Limb (tissue), 2 donors: ENCODE results near the gene ANKMY1.
"Not testable (repeated sequence)": the region's sequence is repeated elsewhere in the genome, so short reads cannot be mapped to it uniquely, and the experiment has no call there.

Experiments
- DNase-seq, 2 donors: peaks; one replicate each; pipeline ENCODE4 v3.0.0-alpha.2; 2016; ENCODE audit errors: extremely low spot score in 2 of 2

ANKMY1 gene

GRCh38 chr2:240555541-240556250, 2.1 kb downstream of the ANKMY1 start:
- no peak for DNase-seq

GRCh38 chr2:240554767-240555493, 2.9 kb downstream of the ANKMY1 start:
- no peak for DNase-seq

- no peak for DNase-seq
Observed at GRCh38 chr2:240553956-240554480, 3.8 kb downstream of the ANKMY1 start.

GRCh38 chr2:240551811-240552210, 6.0 kb downstream of the ANKMY1 start:
- no peak for DNase-seq

- DNase-seq, result no peak
Observed at GRCh38 chr2:240551288-240551687, 6.5 kb downstream of the ANKMY1 start.

GRCh38 chr2:240539906-240540305, 17.9 kb downstream of the ANKMY1 start:
- no peak for DNase-seq

GRCh38 chr2:240539101-240539500, 18.7 kb downstream of the ANKMY1 start:
- DNase-seq, result not testable (repeated sequence)

- no peak for DNase-seq
Observed at GRCh38 chr2:240538031-240538780, 19.6 kb downstream of the ANKMY1 start.

- no peak for DNase-seq
Observed at GRCh38 chr2:240532031-240532775, 25.6 kb downstream of the ANKMY1 start.

- no peak for DNase-seq
Observed at GRCh38 chr2:240531038-240531437, 26.8 kb downstream of the ANKMY1 start.

GRCh38 chr2:240530181-240530580, 27.6 kb downstream of the ANKMY1 start:
- no peak for DNase-seq

GRCh38 chr2:240529344-240529999, 28.3 kb downstream of the ANKMY1 start:
- no peak for DNase-seq

GRCh38 chr2:240528406-240529040, 29.3 kb downstream of the ANKMY1 start:
- DNase-seq, result no peak

GRCh38 chr2:240527153-240527750, 30.5 kb downstream of the ANKMY1 start:
- no peak for DNase-seq

- no peak for DNase-seq
Observed at GRCh38 chr2:240526521-240526920, 31.3 kb downstream of the ANKMY1 start.

- DNase-seq, result no peak
Observed at GRCh38 chr2:240525802-240526201, 32.0 kb downstream of the ANKMY1 start.

GRCh38 chr2:240524963-240525718, 32.6 kb downstream of the ANKMY1 start:
- DNase-seq, result no peak

- DNase-seq, result no peak
Observed at GRCh38 chr2:240523451-240524281, 34.1 kb downstream of the ANKMY1 start.
